ENCODE results near the gene UNC13C. TPM values are rescaled to one million over a fixed set of nuclear protein-coding genes. Genes with fewer than 3 reads are reported as not detected.

Gene UNC13C
- total and polyA plus RNA-seq, 7 donors = 0.51 to 14.4 (median 1.9) TPM; not detected in 1

GRCh38 chr15:54540721-54541120 is 562.5 kb downstream of the UNC13C start:
- ATAC-seq (no peak), DNase-seq (no peak)
- no peak overlapping the region for H3K27ac ChIP-seq
- H3K9me3 ChIP-seq = peaks cover 19% of the 10 kb centered on the region
- H3K36me3 ChIP-seq (ENCODE audit: insufficient read depth in 1 of 2, low read depth in 1 of 2) = no peaks in the 10 kb centered on the region
- no peaks in the 10 kb centered on the region for H3K4me1 ChIP-seq
- no peaks in the 10 kb centered on the region for H3K27me3 ChIP-seq (ENCODE audit: insufficient read depth in 3 of 3, low read length in 2 of 3)
- no peak overlapping the region for H3K4me3 ChIP-seq
- intact Hi-C loops (cut with DNase I) = no loop called here
- TF ChIP-seq, protein P1, sequence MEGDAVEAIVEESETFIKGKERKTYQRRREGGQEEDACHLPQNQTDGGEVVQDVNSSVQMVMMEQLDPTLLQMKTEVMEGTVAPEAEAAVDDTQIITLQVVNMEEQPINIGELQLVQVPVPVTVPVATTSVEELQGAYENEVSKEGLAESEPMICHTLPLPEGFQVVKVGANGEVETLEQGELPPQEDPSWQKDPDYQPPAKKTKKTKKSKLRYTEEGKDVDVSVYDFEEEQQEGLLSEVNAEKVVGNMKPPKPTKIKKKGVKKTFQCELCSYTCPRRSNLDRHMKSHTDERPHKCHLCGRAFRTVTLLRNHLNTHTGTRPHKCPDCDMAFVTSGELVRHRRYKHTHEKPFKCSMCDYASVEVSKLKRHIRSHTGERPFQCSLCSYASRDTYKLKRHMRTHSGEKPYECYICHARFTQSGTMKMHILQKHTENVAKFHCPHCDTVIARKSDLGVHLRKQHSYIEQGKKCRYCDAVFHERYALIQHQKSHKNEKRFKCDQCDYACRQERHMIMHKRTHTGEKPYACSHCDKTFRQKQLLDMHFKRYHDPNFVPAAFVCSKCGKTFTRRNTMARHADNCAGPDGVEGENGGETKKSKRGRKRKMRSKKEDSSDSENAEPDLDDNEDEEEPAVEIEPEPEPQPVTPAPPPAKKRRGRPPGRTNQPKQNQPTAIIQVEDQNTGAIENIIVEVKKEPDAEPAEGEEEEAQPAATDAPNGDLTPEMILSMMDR (IDR thresholded peaks at IDR 0.05) = no peak
- 22 to 40% (median 26%) methylated on average over 6 of the region's 6 CpGs for WGBS, 3 donors

- H3K36me3 ChIP-seq (ENCODE audit: insufficient read depth in 1 of 2, low read depth in 1 of 2) = no peaks in the 10 kb centered on the region
- TF ChIP-seq, protein P1 (IDR thresholded peaks at IDR 0.05) = no peak
- ATAC-seq (no peak), DNase-seq (no peak)
- intact Hi-C loops (cut with DNase I) = no loop called here
- no peaks in the 10 kb centered on the region for H3K4me1 ChIP-seq
- H3K9me3 ChIP-seq = peaks cover 8% of the 10 kb centered on the region
- H3K4me3 ChIP-seq = no peak overlapping the region
- WGBS, 3 donors = 64 to 75% (median 74%) methylated on average over 3 of the region's 3 CpGs
- no peak overlapping the region for H3K27ac ChIP-seq
- no peaks in the 10 kb centered on the region for H3K27me3 ChIP-seq (ENCODE audit: insufficient read depth in 3 of 3, low read length in 2 of 3)
Measured at GRCh38 chr15:54547491-54547890, 569.2 kb downstream of the UNC13C start.

- intact Hi-C loops (cut with DNase I) = no loop called here
- no peak overlapping the region for H3K4me3 ChIP-seq
- no peaks in the 10 kb centered on the region for H3K9me3 ChIP-seq
- ATAC-seq (no peak), DNase-seq (no peak)
- H3K36me3 ChIP-seq (ENCODE audit: insufficient read depth in 1 of 2, low read depth in 1 of 2) = no peaks in the 10 kb centered on the region
- 35 to 58% (median 54%) methylated on average over 1 of the region's 1 CpG for WGBS, 3 donors
- no peaks in the 10 kb centered on the region for H3K27me3 ChIP-seq (ENCODE audit: insufficient read depth in 3 of 3, low read length in 2 of 3)
- H3K4me1 ChIP-seq = no peaks in the 10 kb centered on the region
- TF ChIP-seq, protein P1 (IDR thresholded peaks at IDR 0.05) = no peak
- no peak overlapping the region for H3K27ac ChIP-seq
Measured at GRCh38 chr15:54550954-54551353, 572.7 kb downstream of the UNC13C start.

- Histone ChIP-seq H3K27me3 (ENCODE audit: insufficient read depth in 3 of 3, low read length in 2 of 3) (no peaks in the 10 kb centered on the region), H3K9me3 (no peaks in the 10 kb centered on the region), H3K27ac (no peak overlapping the region), H3K4me3 (no peak overlapping the region), H3K36me3 (ENCODE audit: insufficient read depth in 1 of 2, low read depth in 1 of 2) (no peaks in the 10 kb centered on the region), H3K4me1 (no peaks in the 10 kb centered on the region)
- DNase-seq (no peak), ATAC-seq (no peak)
- intact Hi-C loops (cut with DNase I) = no loop called here
- TF ChIP-seq, protein P1 (IDR thresholded peaks at IDR 0.05) = no peak
- 25 to 49% (median 37%) methylated on average over 1 of the region's 1 CpG for WGBS, 3 donors
Measured at GRCh38 chr15:54556231-54556630, 578.0 kb downstream of the UNC13C start.

- peak in 1 of 2 donors; percentile 44 for DNase-seq
Measured at GRCh38 chr15:54559405-54560069, 581.3 kb downstream of the UNC13C start.

More at GRCh38 chr15:54559405-54560069, 581.3 kb downstream of the UNC13C start:
- Histone ChIP-seq H3K4me1 (no peaks in the 10 kb centered on the region), H3K9me3 (no peaks in the 10 kb centered on the region), H3K27me3 (ENCODE audit: insufficient read depth in 3 of 3, low read length in 2 of 3) (peaks cover 0 to 3% (median 0%) of the 10 kb centered on the region in 3 donors), H3K4me3 (no peak overlapping the region), H3K27ac (no peak overlapping the region), H3K36me3 (ENCODE audit: insufficient read depth in 1 of 2, low read depth in 1 of 2) (no peaks in the 10 kb centered on the region)
- intact Hi-C loops (cut with DNase I) = no loop called here
- TF ChIP-seq, protein P1 (IDR thresholded peaks at IDR 0.05) = no peak
- WGBS, 3 donors = 53 to 60% (median 54%) methylated on average over 4 of the region's 4 CpGs
- ATAC-seq = no peak
